Muscle layer of colon (tissue), 2 donors: Measurements from ENCODE around the gene VPS4B.

Experiments used
- H3K27ac ChIP-seq: one replicate; pipeline ENCODE4 v1.7.0; 2013; ENCODE audit warnings: low read depth, mild to moderate bottlenecking, low read length, moderate library complexity
- H3K27me3 ChIP-seq, 2 donors: one replicate each; pipeline ENCODE4 v1.7.0; 2013; ENCODE audit warnings: low read length in 2 of 2, mild to moderate bottlenecking in 2 of 2; ENCODE audit not compliant: insufficient read depth in 2 of 2, control insufficient read depth in 1 of 2
- H3K36me3 ChIP-seq: one replicate; pipeline ENCODE4 v1.7.0; 2013; ENCODE audit warnings: mild to moderate bottlenecking, low read length; ENCODE audit not compliant: insufficient read depth
- H3K4me1 ChIP-seq: one replicate; pipeline ENCODE4 v1.7.0; 2013; ENCODE audit warnings: mild to moderate bottlenecking, low read length; ENCODE audit not compliant: insufficient read depth
- H3K4me3 ChIP-seq, 2 donors: one replicate each; pipeline ENCODE4 v1.7.0; 2013; ENCODE audit warnings: low read length in 2 of 2, low read depth in 1 of 2, mild to moderate bottlenecking in 1 of 2, moderate library complexity in 1 of 2
- H3K9ac ChIP-seq: one replicate; pipeline ENCODE4 v1.7.0; 2013; ENCODE audit warnings: low read length
- H3K9me3 ChIP-seq: one replicate; pipeline ENCODE4 v1.7.0; 2013; ENCODE audit warnings: mild to moderate bottlenecking, low read length
- donor health status: abdominal sarcoma.
- donor health status: Adenocarcinoma of cecum.

Gene VPS4B

DNA sequence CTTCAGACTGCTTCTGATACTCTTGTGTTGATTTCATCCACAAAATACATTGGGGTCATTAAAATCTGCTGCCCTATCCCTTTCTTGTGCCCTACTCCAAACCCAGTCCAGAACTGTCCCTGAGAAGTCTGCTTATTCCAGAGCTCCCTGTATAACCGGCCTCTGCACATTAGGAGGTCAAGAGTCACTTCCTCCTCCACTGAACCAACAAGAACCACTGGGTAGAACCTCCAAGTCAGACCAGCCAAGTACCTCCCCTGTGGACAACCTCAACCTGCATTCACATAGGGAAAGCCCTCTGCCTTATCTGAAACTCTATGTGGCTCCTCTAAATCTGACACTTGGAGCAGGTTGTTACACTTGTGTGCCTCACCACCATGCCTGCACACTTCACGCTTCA lies 77.4 kb downstream of the VPS4B start:
- Histone ChIP-seq H3K9me3 (no peaks in the 10 kb centered on the region), H3K9ac (no peak overlapping the region), H3K4me3 (no peak overlapping the region), H3K36me3 (peaks cover 64% of the 10 kb centered on the region), H3K27ac (no peak overlapping the region), H3K27me3 (no peaks in the 10 kb centered on the region), H3K4me1 (peaks cover 26% of the 10 kb centered on the region)

DNA sequence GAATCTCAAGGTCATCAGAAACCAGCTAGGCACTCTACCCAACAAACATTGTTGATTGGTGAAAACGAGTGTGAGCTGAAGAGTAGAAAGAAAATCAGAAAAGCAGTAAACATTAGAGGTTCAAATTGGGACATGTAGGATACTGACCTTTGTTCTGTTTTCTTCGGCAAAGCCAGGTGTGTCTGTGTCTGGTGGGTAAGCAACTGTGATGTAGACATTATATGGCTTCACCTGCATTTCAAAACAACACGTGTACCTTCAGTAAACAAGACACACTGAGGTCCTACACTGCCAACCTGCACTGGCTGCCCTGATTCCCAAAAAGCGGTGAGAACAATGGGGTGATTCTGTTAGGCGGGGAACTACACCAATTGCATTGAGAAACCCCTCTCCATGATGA lies 78.0 kb downstream of the VPS4B start:
- peaks cover 57% of the 10 kb centered on the region for H3K36me3 ChIP-seq

DNA sequence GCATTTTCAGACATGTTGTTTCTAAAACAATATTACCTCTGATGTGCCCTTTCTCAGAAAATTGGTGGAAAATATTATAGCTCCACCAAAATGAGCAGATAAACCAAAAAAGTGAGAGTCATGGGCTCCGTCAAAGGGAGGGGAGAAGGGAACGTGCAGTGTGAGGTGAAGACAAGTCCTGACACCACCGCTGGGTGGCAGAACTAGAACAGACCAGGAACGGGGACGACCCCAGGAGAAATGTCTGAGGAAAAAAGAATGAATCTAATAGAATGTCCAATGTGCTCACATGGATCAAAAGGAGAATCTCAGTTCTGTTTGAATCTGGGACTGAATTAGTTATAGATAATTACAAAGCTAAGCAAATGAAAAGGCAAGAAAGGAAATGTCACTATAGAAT lies 80.1 kb downstream of the VPS4B start:
- no peak overlapping the region for H3K27ac ChIP-seq

More for the DNA sequence above, 78.0 kb downstream of the VPS4B start:
- Histone ChIP-seq H3K27ac (no peak overlapping the region), H3K27me3 (no peaks in the 10 kb centered on the region), H3K4me3 (no peak overlapping the region), H3K9me3 (no peaks in the 10 kb centered on the region), H3K9ac (no peak overlapping the region), H3K4me1 (peaks cover 26% of the 10 kb centered on the region)

DNA sequence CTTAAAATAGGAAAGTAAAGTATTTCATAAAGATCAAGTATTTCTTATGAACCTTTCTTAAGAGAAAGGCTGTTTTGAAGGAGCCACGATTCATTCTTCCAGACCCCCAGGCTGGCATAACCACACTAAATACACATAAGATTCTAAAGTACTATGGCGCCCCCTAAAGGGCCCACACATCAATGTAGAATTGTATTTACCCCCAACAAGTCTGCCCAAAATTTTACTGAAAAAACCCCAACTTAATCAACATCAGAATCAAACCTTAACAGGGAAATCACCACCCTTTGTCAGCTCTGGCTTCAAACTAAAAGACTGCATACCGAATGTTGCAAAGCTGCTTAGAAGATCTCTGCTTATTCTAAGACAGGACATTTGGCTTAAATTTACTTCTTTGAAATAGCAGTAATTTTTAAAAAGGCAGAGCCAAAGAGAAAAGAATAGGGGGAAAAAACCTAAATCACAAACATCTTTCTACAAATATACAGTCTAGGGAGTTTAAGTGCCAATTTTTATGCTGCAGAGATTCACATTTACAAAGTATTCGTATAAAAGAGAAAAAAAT lies 82.3 kb downstream of the VPS4B start:
- H3K36me3 ChIP-seq: peaks cover 55% of the 10 kb centered on the region
- no peak overlapping the region for H3K4me3 ChIP-seq

More for the DNA sequence above, 80.1 kb downstream of the VPS4B start:
- no peak overlapping the region for H3K4me3 ChIP-seq
- peaks cover 54% of the 10 kb centered on the region for H3K36me3 ChIP-seq
- H3K4me1 ChIP-seq: peaks cover 26% of the 10 kb centered on the region
- no peaks in the 10 kb centered on the region for H3K9me3 ChIP-seq
- no peak overlapping the region for H3K9ac ChIP-seq
- H3K27me3 ChIP-seq: no peaks in the 10 kb centered on the region

More for the DNA sequence above, 82.3 kb downstream of the VPS4B start:
- Histone ChIP-seq H3K9me3 (no peaks in the 10 kb centered on the region), H3K4me1 (peaks cover 8% of the 10 kb centered on the region), H3K27ac (no peak overlapping the region), H3K9ac (no peak overlapping the region), H3K27me3 (no peaks in the 10 kb centered on the region)
